ENCODE results near the gene RTL3. TPM values are rescaled to one million over a fixed set of nuclear protein-coding genes. Genes with fewer than 3 reads are reported as not detected.
A peak's percentile ranks its signal among the peaks of the same experiment; 100 is the strongest.
"Not testable (repeated sequence)": the region's sequence is repeated elsewhere in the genome, so short reads cannot be mapped to it uniquely, and the experiment has no call there.

RTL3 gene
- total and polyA plus RNA-seq, 2 experiments from 2014 or later: not detected

DNA sequence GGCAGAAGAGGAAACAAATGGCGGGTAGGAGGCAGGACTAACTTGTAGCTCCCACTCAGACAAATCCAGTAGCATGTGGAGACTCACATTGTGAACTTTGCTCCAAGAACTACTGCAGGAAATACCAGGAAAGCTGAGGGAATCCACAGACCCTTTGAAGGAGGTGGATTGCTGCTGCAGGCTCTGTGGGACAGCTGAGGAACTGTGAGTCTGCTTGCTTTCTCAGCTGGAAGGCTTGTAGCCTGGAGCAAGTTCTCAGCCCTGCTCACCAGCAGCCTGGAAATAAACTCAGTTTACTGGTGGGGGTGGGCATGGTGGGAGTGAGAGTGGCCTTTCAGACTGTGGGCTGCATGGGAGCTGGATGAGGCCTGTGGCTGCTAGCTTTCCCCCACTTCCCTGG lies 16.0 kb downstream of the RTL3 start:
- no peak overlapping the region for H3K4me3 ChIP-seq
- H3K4me1 ChIP-seq (ENCODE audit: low read depth): no peaks in the 10 kb centered on the region
- H3K27me3 ChIP-seq: no peaks in the 10 kb centered on the region
- no peaks in the 10 kb centered on the region for H3K36me3 ChIP-seq
- no peaks in the 10 kb centered on the region for H3K9me3 ChIP-seq (ENCODE audit: low read depth)
- DNase-seq (ENCODE audit: low read depth in 1 of 2, low spot score in 1 of 2): peak in 1 of 2 donors; percentile 37
- no peak overlapping the region for H3K27ac ChIP-seq
- TF ChIP-seq, protein P1, sequence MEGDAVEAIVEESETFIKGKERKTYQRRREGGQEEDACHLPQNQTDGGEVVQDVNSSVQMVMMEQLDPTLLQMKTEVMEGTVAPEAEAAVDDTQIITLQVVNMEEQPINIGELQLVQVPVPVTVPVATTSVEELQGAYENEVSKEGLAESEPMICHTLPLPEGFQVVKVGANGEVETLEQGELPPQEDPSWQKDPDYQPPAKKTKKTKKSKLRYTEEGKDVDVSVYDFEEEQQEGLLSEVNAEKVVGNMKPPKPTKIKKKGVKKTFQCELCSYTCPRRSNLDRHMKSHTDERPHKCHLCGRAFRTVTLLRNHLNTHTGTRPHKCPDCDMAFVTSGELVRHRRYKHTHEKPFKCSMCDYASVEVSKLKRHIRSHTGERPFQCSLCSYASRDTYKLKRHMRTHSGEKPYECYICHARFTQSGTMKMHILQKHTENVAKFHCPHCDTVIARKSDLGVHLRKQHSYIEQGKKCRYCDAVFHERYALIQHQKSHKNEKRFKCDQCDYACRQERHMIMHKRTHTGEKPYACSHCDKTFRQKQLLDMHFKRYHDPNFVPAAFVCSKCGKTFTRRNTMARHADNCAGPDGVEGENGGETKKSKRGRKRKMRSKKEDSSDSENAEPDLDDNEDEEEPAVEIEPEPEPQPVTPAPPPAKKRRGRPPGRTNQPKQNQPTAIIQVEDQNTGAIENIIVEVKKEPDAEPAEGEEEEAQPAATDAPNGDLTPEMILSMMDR (IDR thresholded peaks at IDR 0.05; ENCODE audit: low read depth, low read length): no peak

- DNase-seq (ENCODE audit: low read depth in 1 of 2, low spot score in 1 of 2); H3K27me3 ChIP-seq; H3K36me3 ChIP-seq; H3K27ac ChIP-seq; H3K4me3 ChIP-seq; H3K4me1 ChIP-seq (ENCODE audit: low read depth); H3K9me3 ChIP-seq (ENCODE audit: low read depth): not testable (repeated sequence)
Observed at GRCh38 chrX:78636096-78636495, 23.0 kb downstream of the RTL3 start.

DNA sequence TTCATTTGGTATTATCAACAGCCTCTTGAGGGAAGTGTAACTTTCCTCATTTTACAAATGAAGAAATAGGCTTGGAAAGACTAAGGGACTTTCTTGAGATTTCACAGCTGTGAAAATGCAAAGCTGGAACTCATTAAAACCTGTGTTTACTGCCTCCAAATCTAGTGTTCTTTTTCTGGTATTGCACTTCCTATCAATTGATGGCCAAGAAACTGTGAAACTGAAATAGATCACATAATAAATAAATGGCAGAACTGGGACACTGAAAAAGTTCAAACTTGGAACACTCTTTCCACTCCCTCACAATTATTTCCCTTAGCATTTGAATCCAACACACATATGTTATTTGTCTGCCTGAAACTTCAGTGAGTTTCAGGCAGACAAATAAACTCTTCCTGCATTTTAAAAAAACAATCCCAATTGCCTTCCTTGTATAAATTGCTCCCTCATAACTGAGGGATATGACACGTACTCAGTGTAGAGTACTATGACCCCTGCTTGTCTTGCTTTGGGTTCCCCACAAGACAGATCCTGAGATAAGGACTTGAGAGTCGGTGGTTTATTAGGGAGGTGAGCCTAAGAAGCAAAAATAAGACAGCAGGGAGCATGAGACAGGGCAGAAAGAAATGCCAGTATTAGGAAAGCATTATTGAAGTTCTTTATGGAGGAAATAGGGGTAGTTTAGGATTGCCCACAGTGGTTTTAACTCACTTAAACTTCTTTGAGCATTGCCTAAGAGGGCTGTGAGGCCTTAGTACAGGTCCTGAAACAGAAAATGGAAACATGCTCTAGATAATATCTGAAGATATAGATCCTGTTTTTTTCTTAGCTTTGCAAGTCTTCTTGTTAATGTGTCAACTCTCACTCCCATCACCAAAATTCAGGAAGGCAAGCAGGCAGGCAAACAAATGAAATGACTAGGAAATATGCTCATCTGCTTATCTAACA lies 33.9 kb downstream of the RTL3 start:
- Histone ChIP-seq H3K4me1 (ENCODE audit: low read depth) (no peaks in the 10 kb centered on the region), H3K4me3 (no peak overlapping the region), H3K9me3 (ENCODE audit: low read depth) (no peaks in the 10 kb centered on the region), H3K27me3 (no peaks in the 10 kb centered on the region), H3K27ac (no peak overlapping the region), H3K36me3 (no peaks in the 10 kb centered on the region)
- TF ChIP-seq, protein P1 (IDR thresholded peaks at IDR 0.05; ENCODE audit: low read depth, low read length): no peak
- peak in 1 of 2 donors; percentile 5 for DNase-seq (ENCODE audit: low read depth in 1 of 2, low spot score in 1 of 2)

DNA sequence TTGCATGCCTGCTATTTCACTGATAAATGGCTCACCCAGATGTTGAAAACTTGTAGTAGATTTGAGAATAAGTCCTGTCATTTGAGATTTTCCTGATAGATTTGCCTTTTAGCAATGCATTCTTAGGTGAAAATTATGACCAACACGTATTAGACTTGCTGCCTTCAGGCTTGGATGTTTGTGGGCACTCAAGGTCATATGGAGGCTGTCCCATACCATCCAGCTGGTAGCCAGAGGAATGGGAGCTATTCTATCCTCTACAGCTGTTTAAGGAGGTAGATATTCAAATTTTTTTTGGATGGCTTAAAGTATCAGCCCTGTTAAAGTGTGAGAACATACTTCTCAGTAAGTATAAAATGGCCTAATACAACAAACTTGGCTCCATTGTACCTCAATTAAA lies 34.7 kb downstream of the RTL3 start:
- Histone ChIP-seq H3K9me3 (ENCODE audit: low read depth) (no peaks in the 10 kb centered on the region), H3K36me3 (no peaks in the 10 kb centered on the region), H3K27ac (no peak overlapping the region), H3K27me3 (no peaks in the 10 kb centered on the region), H3K4me1 (ENCODE audit: low read depth) (no peaks in the 10 kb centered on the region), H3K4me3 (no peak overlapping the region)
- DNase-seq (ENCODE audit: low read depth in 1 of 2, low spot score in 1 of 2): no peak
- TF ChIP-seq, protein P1 (IDR thresholded peaks at IDR 0.05; ENCODE audit: low read depth, low read length): no peak

GRCh38 chrX:78622831-78623230 lies 36.3 kb downstream of the RTL3 start:
- Histone ChIP-seq H3K4me1 (ENCODE audit: low read depth) (no peaks in the 10 kb centered on the region), H3K27me3 (no peaks in the 10 kb centered on the region), H3K9me3 (ENCODE audit: low read depth) (no peaks in the 10 kb centered on the region), H3K36me3 (no peaks in the 10 kb centered on the region), H3K27ac (no peak overlapping the region), H3K4me3 (no peak overlapping the region)
- no peak for DNase-seq (ENCODE audit: low read depth in 1 of 2, low spot score in 1 of 2)
- TF ChIP-seq, protein P1 (IDR thresholded peaks at IDR 0.05; ENCODE audit: low read depth, low read length): no peak

DNA sequence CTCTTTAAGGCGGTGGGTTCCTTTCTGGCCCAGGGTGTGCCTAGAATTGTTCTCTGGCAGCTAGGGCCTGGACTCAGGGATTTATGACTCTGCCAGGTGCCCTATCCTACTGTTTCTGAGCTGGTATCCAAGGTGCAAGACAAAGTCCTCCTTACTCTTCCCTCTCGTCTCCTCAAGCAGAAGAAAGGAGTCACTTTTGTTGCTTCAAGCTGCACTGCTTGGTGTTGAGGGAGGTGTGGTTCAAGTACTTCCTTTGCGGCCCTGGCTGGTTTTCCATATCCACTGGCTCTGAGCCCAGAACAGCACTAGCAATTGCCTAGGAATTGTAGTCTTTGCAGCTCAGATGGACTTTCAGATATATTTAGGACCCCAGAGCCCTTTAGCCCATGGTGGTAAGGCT lies 39.3 kb downstream of the RTL3 start:
- TF ChIP-seq, protein P1 (IDR thresholded peaks at IDR 0.05; ENCODE audit: low read depth, low read length): no peak
- no peak overlapping the region for H3K27ac ChIP-seq
- H3K4me3 ChIP-seq: no peak overlapping the region
- no peaks in the 10 kb centered on the region for H3K4me1 ChIP-seq (ENCODE audit: low read depth)
- no peaks in the 10 kb centered on the region for H3K36me3 ChIP-seq
- DNase-seq (ENCODE audit: low read depth in 1 of 2, low spot score in 1 of 2): peak in 1 of 2 donors; percentile 60
- H3K27me3 ChIP-seq: no peaks in the 10 kb centered on the region
- H3K9me3 ChIP-seq (ENCODE audit: low read depth): no peaks in the 10 kb centered on the region

All from cardiac muscle cell (in vitro differentiated cells and primary cell).